GM18907 (cell line): ENCODE results near the gene YPEL2.
"Not testable (repeated sequence)": the region's sequence is repeated elsewhere in the genome, so short reads cannot be mapped to it uniquely, and the experiment has no call there.

Experiments used
- ATAC-seq: cut with Tn5 transposase; IDR thresholded peaks from one replicate; pipeline ENCODE4 v1.9.1; 2021; ENCODE audit warnings: mild to moderate bottlenecking, moderate library complexity; ENCODE audit not compliant: unreplicated experiment

YPEL2 gene

GRCh38 chr17:59402760-59403159 is 71.3 kb downstream of the YPEL2 start:
- ATAC-seq, result no peak

- no peak for ATAC-seq
Observed at GRCh38 chr17:59404471-59404870, 73.0 kb downstream of the YPEL2 start.

- no peak for ATAC-seq
Observed at GRCh38 chr17:59405944-59406705, 74.7 kb downstream of the YPEL2 start.

GRCh38 chr17:59406808-59407381 is 75.4 kb downstream of the YPEL2 start:
- no peak for ATAC-seq

- no peak for ATAC-seq
Observed at GRCh38 chr17:59409336-59410048, 78.0 kb downstream of the YPEL2 start.

GRCh38 chr17:59410049-59410437 is 78.6 kb downstream of the YPEL2 start:
- no peak for ATAC-seq

- not testable (repeated sequence) for ATAC-seq
Observed at GRCh38 chr17:59412431-59412830, 81.0 kb downstream of the YPEL2 start.

GRCh38 chr17:59413014-59413766 is 81.7 kb downstream of the YPEL2 start:
- ATAC-seq, result no peak

GRCh38 chr17:59415397-59415796 is 83.9 kb downstream of the YPEL2 start:
- ATAC-seq, result no peak

- ATAC-seq, result no peak
Observed at GRCh38 chr17:59416184-59416583, 84.7 kb downstream of the YPEL2 start.

GRCh38 chr17:59417452-59417851 is 86.0 kb downstream of the YPEL2 start:
- no peak for ATAC-seq

GRCh38 chr17:59418732-59419166 is 87.3 kb downstream of the YPEL2 start:
- no peak for ATAC-seq

GRCh38 chr17:59420901-59421300 is 89.4 kb downstream of the YPEL2 start:
- no peak for ATAC-seq

- no peak for ATAC-seq
Observed at GRCh38 chr17:59421722-59422121, 90.3 kb downstream of the YPEL2 start.

GRCh38 chr17:59423137-59423724 is 91.8 kb downstream of the YPEL2 start:
- ATAC-seq, result no peak

GRCh38 chr17:59423903-59424302 is 92.4 kb downstream of the YPEL2 start:
- no peak for ATAC-seq

- ATAC-seq, result no peak
Observed at GRCh38 chr17:59424331-59424730, 92.9 kb downstream of the YPEL2 start.

GRCh38 chr17:59425085-59425931 is 93.9 kb downstream of the YPEL2 start:
- ATAC-seq, result no peak

- ATAC-seq, result no peak
Observed at GRCh38 chr17:59426031-59426430, 94.6 kb downstream of the YPEL2 start.

GRCh38 chr17:59427425-59427921 is 96.0 kb downstream of the YPEL2 start:
- no peak for ATAC-seq
